Endometrial microvascular endothelial cells (primary cell): Measurements from ENCODE around the gene GABRQ. TPM values are rescaled to one million over a fixed set of nuclear protein-coding genes. Genes with fewer than 3 reads are reported as not detected.
"Not testable (repeated sequence)": the region's sequence is repeated elsewhere in the genome, so short reads cannot be mapped to it uniquely, and the experiment has no call there.

ENCODE experiments used
- in situ Hi-C: cut with HindIII; loops from 2 replicates; pipeline ENCODE4 v1.10.0; 2017; ENCODE audit warnings: low sequenced_read_pairs, low pct_unique_long_range_greater_than_20kb; ENCODE audit errors: inconsistent ontology term
- total RNA-seq: library from RNA; depleted of rRNA; stranded (reverse); fragments of >200 nt; gene quantifications from one replicate; pipeline ENCODE4 v1.2.3, GENCODE V29; 2015; ENCODE audit errors: inconsistent ontology term

Gene GABRQ
- total RNA-seq, 1 donor from 2014 or later = not detected

DNA sequence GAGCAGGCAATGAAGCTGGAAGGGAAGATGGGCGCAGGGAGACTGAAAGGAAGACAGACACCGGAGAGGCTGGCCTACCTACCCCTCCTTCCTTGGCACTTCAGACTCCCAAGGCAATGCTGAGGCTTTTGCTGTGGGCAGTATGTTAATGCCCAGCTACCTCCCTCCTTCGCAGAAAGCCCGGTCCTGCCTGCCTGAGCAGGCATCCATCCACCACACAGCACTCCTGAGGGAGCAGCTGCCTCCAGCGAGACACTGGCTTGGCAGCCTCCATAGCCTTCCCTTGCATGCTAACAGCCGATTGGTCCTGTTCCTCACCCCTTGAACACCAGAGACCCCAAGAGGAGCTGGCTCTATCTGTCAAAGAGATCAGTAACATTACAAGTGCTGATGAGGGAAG lies 14.4 kb downstream of the GABRQ start:
- in situ Hi-C loops = no loop called here

DNA sequence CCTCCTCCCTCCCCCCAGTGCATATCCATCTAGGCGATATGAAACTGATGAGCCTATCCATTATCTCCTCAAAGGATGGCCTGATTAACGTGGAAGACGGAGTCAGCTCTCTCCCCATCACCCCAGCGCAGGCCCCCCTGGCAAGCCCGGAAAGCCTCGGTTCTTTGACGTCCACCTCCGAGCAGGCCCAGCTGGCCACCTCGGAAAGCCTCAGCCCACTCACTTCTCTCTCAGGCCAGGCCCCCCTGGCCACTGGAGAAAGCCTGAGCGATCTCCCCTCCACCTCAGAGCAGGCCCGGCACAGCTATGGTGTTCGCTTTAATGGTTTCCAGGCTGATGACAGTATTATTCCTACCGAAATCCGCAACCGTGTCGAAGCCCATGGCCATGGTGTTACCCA lies 14.8 kb downstream of the GABRQ start:
- in situ Hi-C loops = no loop called here

- in situ Hi-C loops = no loop called here
These were observed 18.4 kb downstream of the GABRQ start for GRCh38 chrX:152656087-152656486.

- in situ Hi-C loops = no loop called here
These were observed 19.2 kb downstream of the GABRQ start for GRCh38 chrX:152656890-152657289.

GRCh38 chrX:152658302-152658701 lies 20.6 kb downstream of the GABRQ start:
- in situ Hi-C loops = no loop called here

GRCh38 chrX:152663086-152663485 lies 25.4 kb downstream of the GABRQ start:
- in situ Hi-C loops = no loop called here

GRCh38 chrX:152674135-152674534 lies 36.4 kb downstream of the GABRQ start:
- in situ Hi-C loops = no loop called here

GRCh38 chrX:152674652-152675051 lies 37.0 kb downstream of the GABRQ start:
- in situ Hi-C loops = not testable (repeated sequence)

GRCh38 chrX:152681012-152681411 lies 43.3 kb downstream of the GABRQ start:
- in situ Hi-C loops = not testable (repeated sequence)

GRCh38 chrX:152697952-152698931 lies 60.5 kb downstream of the GABRQ start, which contains the start of gene MAGEA3:
Gene MAGEA3 (plus strand): TSS chrX:152698794. CDS start chrX:152700833, 2,039 bp downstream.
- in situ Hi-C loops = not testable (repeated sequence)

DNA sequence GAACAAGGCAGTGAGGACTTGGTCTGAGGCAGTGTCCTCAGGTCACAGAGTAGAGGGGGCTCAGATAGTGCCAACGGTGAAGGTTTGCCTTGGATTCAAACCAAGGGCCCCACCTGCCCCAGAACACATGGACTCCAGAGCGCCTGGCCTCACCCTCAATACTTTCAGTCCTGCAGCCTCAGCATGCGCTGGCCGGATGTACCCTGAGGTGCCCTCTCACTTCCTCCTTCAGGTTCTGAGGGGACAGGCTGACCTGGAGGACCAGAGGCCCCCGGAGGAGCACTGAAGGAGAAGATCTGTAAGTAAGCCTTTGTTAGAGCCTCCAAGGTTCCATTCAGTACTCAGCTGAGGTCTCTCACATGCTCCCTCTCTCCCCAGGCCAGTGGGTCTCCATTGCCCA lies 62.7 kb downstream of the GABRQ start:
- in situ Hi-C loops = not testable (repeated sequence)

- in situ Hi-C loops = not testable (repeated sequence)
These were observed 68.8 kb downstream of the GABRQ start for GRCh38 chrX:152706500-152706899.

Other genes with a start within 250 kb of the GABRQ start
- not detected for gene GABRA3, start 186.6 kb upstream of the GABRQ start, total RNA-seq
- not detected for gene MAGEA3, start 60.9 kb downstream of the GABRQ start, total RNA-seq
- not detected for gene CSAG2, start 71.4 kb downstream of the GABRQ start, total RNA-seq
- gene MAGEA2B, start 76.7 kb downstream of the GABRQ start, total RNA-seq = not detected
- not detected for gene CSAG1, start 95.8 kb downstream of the GABRQ start, total RNA-seq
- not detected for gene MAGEA12, start 95.9 kb downstream of the GABRQ start, total RNA-seq
- gene MAGEA2, start 115.9 kb downstream of the GABRQ start, total RNA-seq = not detected
- gene CSAG3, start 121.3 kb downstream of the GABRQ start, total RNA-seq = not detected
- not detected for gene MAGEA6, start 131.8 kb downstream of the GABRQ start, total RNA-seq
- 23.4 TPM for gene CETN2, start 192.9 kb downstream of the GABRQ start, total RNA-seq
- 26.7 TPM for gene NSDHL, start 193.2 kb downstream of the GABRQ start, total RNA-seq